GM12892 (cell line): Measurements from ENCODE around the gene APEH.

Source experiments
- DNase-seq: peaks from one replicate; pipeline ENCODE4 v3.0.0; 2011; ENCODE audit not compliant: insufficient read length
- FAIRE-seq: peaks from 2 replicates; lab custom pipeline; 2011; peaks lifted over from hg19 to GRCh38; lab: Jason Lieb, UNC
- POLR2A ChIP-seq: IDR thresholded peaks from 2 replicates; pipeline ENCODE4 v1.6.1; 2011; ENCODE audit warnings: low read depth, low read length, control low read depth
- POLR2AphosphoS5 ChIP-seq: IDR thresholded peaks from 2 replicates; pipeline ENCODE4 v1.6.1; 2011; ENCODE audit warnings: low read depth, low read length, control low read depth
- TAF1 ChIP-seq: IDR thresholded peaks from 2 replicates; pipeline ENCODE4 v1.6.1; 2011; ENCODE audit warnings: low read depth, mild to moderate bottlenecking, control low read depth, low read length, borderline replicate concordance

Gene APEH

GRCh38 chr3:49652903-49653415 lies 21.2 kb upstream of the APEH start:
- TF ChIP-seq POLR2AphosphoS5: no peak
- no peak for TF ChIP-seq POLR2A
- no peak for TF ChIP-seq TAF1
- FAIRE-seq (no peak), DNase-seq (no peak)

GRCh38 chr3:49653621-49654020 lies 20.5 kb upstream of the APEH start:
- DNase-seq (no peak), FAIRE-seq (no peak)
- TF ChIP-seq TAF1 (no peak), POLR2A (no peak), POLR2AphosphoS5 (no peak)

GRCh38 chr3:49654176-49654825 lies 19.9 kb upstream of the APEH start:
- TF ChIP-seq POLR2AphosphoS5 (no peak), TAF1 (no peak), POLR2A (no peak)
- no peak for DNase-seq
- FAIRE-seq: no peak

DNA sequence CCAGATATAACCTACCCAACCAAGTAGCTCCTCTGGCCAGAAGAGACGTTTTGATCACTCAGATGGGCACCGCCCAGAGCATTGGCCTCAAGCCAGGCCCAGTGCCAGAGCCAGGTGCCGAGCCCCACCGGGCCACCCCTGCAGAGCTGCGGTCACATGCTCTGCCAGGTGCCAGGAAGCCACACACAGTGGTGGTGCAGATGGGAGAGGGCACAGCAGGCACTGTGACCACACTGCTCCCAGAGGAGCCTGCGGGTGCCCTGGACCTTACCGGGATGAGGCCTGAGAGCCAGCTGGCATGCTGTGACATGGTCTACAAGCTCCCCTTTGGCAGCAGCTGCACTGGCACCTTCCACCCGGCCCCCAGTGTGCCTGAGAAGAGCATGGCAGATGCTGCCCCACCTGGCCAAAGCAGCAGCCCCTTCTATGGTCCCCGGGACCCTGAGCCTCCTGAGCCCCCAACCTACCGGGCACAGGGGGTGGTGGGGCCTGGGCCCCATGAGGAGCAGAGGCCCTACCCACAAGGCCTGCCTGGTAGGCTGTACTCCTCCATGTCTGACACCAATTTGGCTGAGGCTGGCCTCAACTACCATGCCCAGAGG lies 19.1 kb upstream of the APEH start:
- TF ChIP-seq POLR2A (no peak), TAF1 (no peak), POLR2AphosphoS5 (no peak)
- DNase-seq: no peak
- no peak for FAIRE-seq

- no peak for TF ChIP-seq POLR2AphosphoS5
- no peak for TF ChIP-seq POLR2A
- TF ChIP-seq TAF1: no peak
- DNase-seq: no peak
Measured at GRCh38 chr3:49655731-49656285, 18.3 kb upstream of the APEH start.

DNA sequence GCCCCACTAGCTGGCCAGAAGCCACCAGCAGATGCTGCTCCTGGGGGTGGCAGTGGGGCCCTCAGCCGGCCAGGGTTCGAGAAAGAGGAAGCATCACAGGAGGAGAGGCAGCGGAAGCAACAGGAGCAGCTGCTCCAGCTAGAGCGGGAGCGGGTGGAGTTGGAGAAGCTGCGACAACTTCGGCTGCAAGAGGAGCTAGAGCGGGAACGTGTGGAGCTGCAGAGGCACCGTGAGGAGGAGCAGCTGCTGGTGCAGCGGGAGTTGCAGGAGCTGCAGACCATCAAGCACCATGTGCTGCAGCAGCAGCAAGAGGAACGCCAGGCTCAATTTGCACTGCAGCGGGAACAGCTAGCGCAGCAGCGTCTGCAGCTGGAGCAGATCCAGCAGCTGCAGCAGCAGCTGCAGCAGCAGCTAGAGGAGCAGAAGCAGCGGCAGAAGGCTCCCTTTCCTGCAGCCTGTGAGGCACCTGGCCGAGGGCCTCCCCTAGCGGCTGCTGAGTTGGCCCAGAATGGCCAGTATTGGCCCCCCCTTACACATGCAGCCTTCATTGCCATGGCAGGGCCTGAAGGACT lies 17.5 kb upstream of the APEH start:
- DNase-seq: no peak
- no peak for TF ChIP-seq POLR2AphosphoS5
- no peak for FAIRE-seq

More at GRCh38 chr3:49655731-49656285, 18.3 kb upstream of the APEH start:
- FAIRE-seq: no peak

DNA sequence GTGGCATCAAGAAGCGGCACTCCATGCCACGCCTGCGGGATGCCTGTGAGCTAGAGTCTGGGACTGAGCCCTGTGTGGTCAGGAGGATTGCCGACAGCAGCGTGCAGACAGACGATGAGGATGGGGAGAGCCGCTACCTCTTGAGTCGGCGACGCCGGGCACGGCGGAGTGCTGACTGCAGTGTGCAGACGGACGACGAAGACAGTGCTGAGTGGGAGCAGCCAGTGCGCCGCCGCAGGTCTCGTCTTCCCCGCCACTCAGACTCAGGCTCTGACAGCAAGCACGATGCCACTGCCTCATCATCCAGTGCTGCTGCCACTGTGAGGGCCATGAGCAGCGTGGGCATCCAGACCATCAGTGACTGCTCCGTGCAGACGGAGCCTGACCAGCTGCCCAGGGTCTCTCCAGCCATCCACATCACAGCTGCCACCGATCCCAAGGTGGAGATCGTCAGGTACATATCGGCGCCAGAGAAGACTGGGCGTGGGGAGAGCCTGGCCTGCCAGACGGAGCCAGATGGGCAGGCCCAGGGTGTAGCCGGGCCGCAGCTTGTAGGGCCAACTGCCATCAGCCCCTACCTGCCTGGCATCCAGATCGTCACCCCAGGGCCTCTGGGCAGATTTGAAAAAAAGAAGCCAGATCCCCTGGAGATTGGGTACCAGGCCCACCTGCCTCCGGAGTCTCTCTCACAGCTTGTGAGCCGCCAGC lies 16.8 kb upstream of the APEH start:
- TF ChIP-seq POLR2A: no peak
- no peak for TF ChIP-seq POLR2AphosphoS5
- no peak for TF ChIP-seq TAF1
- FAIRE-seq: no peak
- no peak for DNase-seq

GRCh38 chr3:49658711-49659110 lies 15.4 kb upstream of the APEH start:
- FAIRE-seq (no peak), DNase-seq (no peak)
- no peak for TF ChIP-seq POLR2A

DNA sequence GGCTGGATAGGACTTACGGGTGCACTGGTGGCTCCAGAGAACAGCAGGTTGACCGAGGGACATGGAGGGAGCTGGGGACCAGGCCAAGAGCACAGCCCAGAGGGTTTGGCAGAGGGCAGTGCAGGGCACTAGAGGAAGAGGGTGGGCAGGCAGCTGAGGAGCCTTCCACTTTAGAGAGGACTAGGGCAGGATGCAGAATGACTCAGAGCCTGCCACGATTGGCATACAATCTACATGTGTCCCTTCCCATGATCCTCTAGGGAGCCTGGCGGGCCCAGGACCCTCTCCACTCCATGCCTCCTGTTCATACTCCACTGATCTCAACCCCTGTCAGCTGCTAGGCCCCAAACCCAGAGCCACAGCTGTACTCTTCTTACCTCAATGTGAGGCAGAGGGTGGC lies 14.4 kb upstream of the APEH start:
- FAIRE-seq: no peak
- TF ChIP-seq POLR2AphosphoS5 (no peak), POLR2A (no peak), TAF1 (no peak)
- DNase-seq: no peak

DNA sequence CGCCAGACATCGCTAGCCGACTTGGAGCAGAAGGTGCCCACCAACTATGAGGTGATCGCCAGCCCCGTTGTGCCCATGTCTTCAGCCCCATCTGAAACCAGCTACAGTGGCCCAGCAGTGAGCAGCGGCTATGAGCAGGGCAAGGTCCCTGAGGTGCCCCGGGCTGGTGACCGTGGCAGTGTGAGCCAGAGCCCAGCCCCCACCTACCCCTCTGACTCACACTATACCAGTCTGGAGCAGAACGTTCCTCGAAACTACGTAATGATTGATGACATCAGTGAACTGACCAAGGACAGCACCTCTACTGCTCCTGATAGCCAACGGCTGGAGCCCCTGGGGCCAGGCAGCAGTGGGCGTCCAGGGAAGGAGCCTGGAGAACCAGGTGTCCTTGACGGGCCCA lies 12.9 kb upstream of the APEH start:
- TF ChIP-seq POLR2AphosphoS5 (no peak), POLR2A (no peak), TAF1 (no peak)
- FAIRE-seq (no peak), DNase-seq (no peak)

GRCh38 chr3:49662021-49662420 lies 12.1 kb upstream of the APEH start:
- DNase-seq (no peak), FAIRE-seq (no peak)
- no peak for TF ChIP-seq TAF1
